PC-9 (cell line): ENCODE results near the gene PTPRM.

Source experiments
- CTCF ChIP-seq: fragments of 200-600 bp; sonication (generic); conservative IDR thresholded peaks from 2 replicates; pipeline ENCODE4 v1.6.1; 2017; ENCODE audit warnings: mixed run types, antibody characterized with exemption, mild to moderate bottlenecking, moderate library complexity
- EZH2 ChIP-seq: fragments of 200-600 bp; sonication (generic); IDR thresholded peaks from 2 replicates; pipeline ENCODE4 v1.8.0; 2017; ENCODE audit warnings: antibody characterized with exemption, low read depth

DNA sequence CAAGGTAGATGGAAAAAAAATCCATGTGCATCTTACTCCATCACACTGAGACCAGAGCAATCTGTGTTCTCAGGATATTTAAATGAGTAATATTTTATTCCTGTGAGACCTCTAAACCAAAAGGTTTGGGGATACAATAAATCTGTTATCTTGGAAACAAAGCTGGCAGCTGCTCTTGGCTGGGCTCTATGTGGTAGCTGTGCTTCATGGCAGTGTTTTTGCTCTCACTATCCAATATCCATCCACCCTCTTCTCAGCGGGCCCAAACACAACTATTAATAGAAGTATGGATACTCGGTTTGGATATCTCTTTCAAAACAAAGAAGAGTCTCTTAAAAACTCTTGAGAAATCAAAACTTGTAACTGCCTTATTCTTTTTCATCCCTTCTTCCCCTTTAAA, 797.3 kb downstream of the PTPRM start:
- TF ChIP-seq CTCF (no peak), EZH2 (no peak)
